Loucy (cell line): Measurements from ENCODE around the gene GNAQ.

Experiments used
- H2AFZ ChIP-seq: fragments of 200-600 bp; sonication (generic); 2 replicates; pipeline ENCODE4 v1.6.0; 2016; ENCODE audit warnings: antibody characterized with exemption, mild to moderate bottlenecking, low read length, moderate library complexity
- H3F3A ChIP-seq: fragments of 200-600 bp; 2 replicates; pipeline ENCODE4 v1.6.0; 2016; ENCODE audit warnings: antibody characterized with exemption, low read depth, mild to moderate bottlenecking
- H3K27me3 ChIP-seq: fragments of 200-600 bp; sonication (generic); 2 replicates; pipeline ENCODE4 v1.6.1; 2014; ENCODE audit warnings: low read length, mild to moderate bottlenecking; ENCODE audit not compliant: insufficient read depth, poor library complexity, severe bottlenecking
- H3K36me3 ChIP-seq: fragments of 200-600 bp; sonication (generic); 2 replicates; pipeline ENCODE4 v1.6.1; 2016; ENCODE audit warnings: low read length; ENCODE audit not compliant: insufficient read depth
- H3K4me1 ChIP-seq: fragments of 200-600 bp; sonication (generic); 2 replicates; pipeline ENCODE4 v1.5.1; 2014; ENCODE audit warnings: low read length, mild to moderate bottlenecking; ENCODE audit not compliant: insufficient read depth, poor library complexity, severe bottlenecking
- H3K4me2 ChIP-seq: fragments of 200-600 bp; sonication (generic); 2 replicates; pipeline ENCODE4 v1.6.0; 2014; ENCODE audit warnings: antibody characterized with exemption, low read length, low read depth, mild to moderate bottlenecking; ENCODE audit not compliant: poor library complexity, severe bottlenecking
- H3K4me3 ChIP-seq: fragments of 200-600 bp; sonication (generic); 2 replicates; pipeline ENCODE4 v1.5.1; 2014; ENCODE audit warnings: low read length, mild to moderate bottlenecking, mixed read lengths; ENCODE audit not compliant: poor library complexity, severe bottlenecking
- H3K79me2 ChIP-seq: fragments of 200-600 bp; sonication (generic); 2 replicates; pipeline ENCODE4 v1.6.1; 2014; ENCODE audit warnings: low read length; ENCODE audit not compliant: insufficient read depth
- H3K9ac ChIP-seq: fragments of 200-600 bp; sonication (generic); 2 replicates; pipeline ENCODE4 v1.6.0; 2014; ENCODE audit warnings: mild to moderate bottlenecking, low read depth, low read length, moderate library complexity; ENCODE audit not compliant: poor library complexity, severe bottlenecking
- H3K9me2 ChIP-seq: fragments of 200-600 bp; sonication (generic); replicated peaks from 2 replicates; pipeline ENCODE4 v1.6.1; 2016; ENCODE audit warnings: low read depth, low read length, mixed read lengths
- H3K9me3 ChIP-seq: fragments of 200-600 bp; sonication (generic); 2 replicates; pipeline ENCODE4 v1.6.1; 2014; ENCODE audit warnings: mild to moderate bottlenecking, antibody characterized with exemption, low read length, low read depth; ENCODE audit not compliant: insufficient read depth
- H4K20me1 ChIP-seq: fragments of 200-600 bp; sonication (generic); 2 replicates; pipeline ENCODE4 v1.6.0; 2014; ENCODE audit warnings: antibody characterized with exemption, low read length, mild to moderate bottlenecking; ENCODE audit not compliant: insufficient read depth, poor library complexity, severe bottlenecking
- CTCF ChIP-seq: fragments of 200-600 bp; sonication (generic); conservative IDR thresholded peaks from 2 replicates; pipeline ENCODE4 v1.5.1; 2014; ENCODE audit warnings: mild to moderate bottlenecking, antibody characterized with exemption, low read length
- EZH2phosphoT487 ChIP-seq: fragments of 200-600 bp; IDR thresholded peaks from 2 replicates; pipeline ENCODE4 v1.6.1; 2018; ENCODE audit warnings: antibody characterized with exemption, mild to moderate bottlenecking, moderate library complexity, borderline replicate concordance

The GNAQ gene

GRCh38 chr9:77794985-77795384 lies 236.6 kb downstream of the GNAQ start:
- no peak overlapping the region for H3K9ac ChIP-seq
- H3F3A ChIP-seq, result no peaks in the 10 kb centered on the region
- no peak overlapping the region for H2AFZ ChIP-seq
- H3K4me1 ChIP-seq, result no peaks in the 10 kb centered on the region
- H3K4me2 ChIP-seq, result no peak overlapping the region
- peaks cover 42% of the 10 kb centered on the region for H3K79me2 ChIP-seq
- peaks cover 92% of the 10 kb centered on the region for H3K36me3 ChIP-seq
- no peaks in the 10 kb centered on the region for H3K27me3 ChIP-seq
- TF ChIP-seq CTCF (no peak), EZH2phosphoT487 (no peak)
- H3K9me2 ChIP-seq, result no peaks in the 10 kb centered on the region
- H4K20me1 ChIP-seq, result peaks cover 4% of the 10 kb centered on the region
- H3K4me3 ChIP-seq, result no peak overlapping the region
- H3K9me3 ChIP-seq, result no peaks in the 10 kb centered on the region

DNA sequence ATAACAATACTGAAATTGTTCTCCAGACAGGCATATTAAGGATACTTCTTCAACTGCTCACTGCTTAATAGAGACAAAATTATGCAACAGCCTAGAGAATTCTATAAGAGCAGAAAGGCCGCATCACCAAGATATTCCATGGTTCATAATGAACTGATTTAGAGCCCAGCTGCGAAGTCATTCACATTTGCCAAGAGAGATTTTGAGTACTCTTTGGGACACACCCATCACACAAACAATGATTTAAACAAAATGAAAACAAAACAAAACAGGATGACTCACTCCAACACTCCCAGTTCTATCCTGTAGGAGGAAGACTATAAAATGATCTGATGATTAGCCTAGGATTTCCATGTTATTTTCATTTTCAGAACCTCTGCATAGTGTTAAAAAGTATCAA lies 237.8 kb downstream of the GNAQ start:
- Histone ChIP-seq H3K9me3 (no peaks in the 10 kb centered on the region), H3K9ac (no peak overlapping the region), H3K4me3 (no peak overlapping the region), H3F3A (no peaks in the 10 kb centered on the region), H3K4me2 (no peak overlapping the region), H3K27me3 (no peaks in the 10 kb centered on the region), H3K4me1 (no peaks in the 10 kb centered on the region), H4K20me1 (peaks cover 4% of the 10 kb centered on the region), H3K36me3 (peaks cover 90% of the 10 kb centered on the region), H2AFZ (no peak overlapping the region), H3K9me2 (no peaks in the 10 kb centered on the region), H3K79me2 (peaks cover 31% of the 10 kb centered on the region)
- TF ChIP-seq EZH2phosphoT487 (no peak), CTCF (no peak)

DNA sequence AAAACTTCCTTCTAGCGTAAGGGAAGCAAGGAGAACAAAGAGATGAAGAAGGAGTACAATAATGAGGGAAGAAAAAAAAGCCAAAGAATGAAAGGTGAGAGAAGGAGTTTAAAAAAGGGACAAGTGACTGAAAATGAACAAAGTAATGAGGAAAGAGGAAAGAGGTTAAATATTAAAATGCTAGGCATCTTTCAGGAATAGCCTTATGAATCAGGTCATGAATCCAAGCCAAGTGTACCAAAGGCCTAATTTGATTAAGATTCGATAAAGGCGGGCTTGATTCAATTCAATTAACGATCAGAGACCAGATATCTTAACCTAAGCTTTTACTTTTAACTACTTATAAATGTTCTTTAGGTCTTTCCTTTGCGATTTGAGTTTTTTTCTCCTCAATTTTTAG lies 241.7 kb downstream of the GNAQ start:
- Histone ChIP-seq H3K9me2 (no peaks in the 10 kb centered on the region), H3K4me2 (no peak overlapping the region), H3K4me3 (no peak overlapping the region), H3K4me1 (no peaks in the 10 kb centered on the region), H2AFZ (no peak overlapping the region), H3K9ac (no peak overlapping the region), H3K9me3 (no peaks in the 10 kb centered on the region), H4K20me1 (peaks cover 4% of the 10 kb centered on the region), H3K27me3 (no peaks in the 10 kb centered on the region), H3K36me3 (peaks cover 89% of the 10 kb centered on the region), H3K79me2 (peaks cover 9% of the 10 kb centered on the region; the same call in 1 of the 2 replicates), H3F3A (no peaks in the 10 kb centered on the region)
- no peak for TF ChIP-seq EZH2phosphoT487
- no peak for TF ChIP-seq CTCF
